Kidney (tissue), 14 donors: ENCODE results near the gene MX2. TPM values are rescaled to one million over a fixed set of nuclear protein-coding genes. Genes with fewer than 3 reads are reported as not detected.
A peak's percentile ranks its signal among the peaks of the same experiment; 100 is the strongest.

ENCODE experiments used
- DNase-seq, 5 donors: peaks; one replicate each; pipeline ENCODE4 v3.0.0-alpha.2; 2013 to 2020
- FAIRE-seq: peaks from 2 replicates; lab custom pipeline; 2012; peaks lifted over from hg19 to GRCh38; lab: Jason Lieb, UNC
- H3K27ac ChIP-seq, 2 donors: one replicate each; pipeline ENCODE4 v1.7.0; 2013; ENCODE audit warnings: low read depth in 2 of 2, low read length in 2 of 2, inconsistent platforms in 1 of 2
- H3K27me3 ChIP-seq: one replicate; pipeline ENCODE4 v1.7.1; 2013; ENCODE audit warnings: low read length, inconsistent platforms; ENCODE audit not compliant: control insufficient read depth, insufficient read depth
- H3K36me3 ChIP-seq, 3 donors: one replicate each; pipeline versions ENCODE4 v1.7.0 to v1.7.1; 2013; ENCODE audit warnings: low read length in 3 of 3, control low read depth in 1 of 3, inconsistent platforms in 1 of 3; ENCODE audit not compliant: insufficient read depth in 3 of 3, control insufficient read depth in 2 of 3
- H3K4me1 ChIP-seq, 3 donors: one replicate each; pipeline versions ENCODE4 v1.7.0 to v1.7.1; 2013; ENCODE audit warnings: low read length in 3 of 3, inconsistent platforms in 1 of 3, low read depth in 1 of 3; ENCODE audit not compliant: control insufficient read depth in 2 of 3, insufficient read depth in 2 of 3
- H3K4me3 ChIP-seq, 3 donors: one replicate each; pipeline versions ENCODE4 v1.7.0 to v1.8.1; 2013; ENCODE audit warnings: low read length in 3 of 3, control low read depth in 1 of 3, inconsistent platforms in 1 of 3
- H3K9ac ChIP-seq, 3 donors: one replicate each; pipeline versions ENCODE4 v1.7.0 to v1.7.1; 2013; ENCODE audit warnings: low read length in 3 of 3, control low read depth in 1 of 3, inconsistent platforms in 1 of 3
- H3K9me3 ChIP-seq, 3 donors: one replicate each; pipeline versions ENCODE4 v1.7.0 to v1.7.1; 2013; ENCODE audit warnings: low read length in 3 of 3, control low read depth in 1 of 3, inconsistent platforms in 1 of 3; ENCODE audit not compliant: control insufficient read depth in 2 of 3, insufficient read depth in 1 of 3
- intact Hi-C: fragments of 100-400 bp; cut with DNase I; formaldehyde crosslinking; loops from one replicate; pipeline ENCODE4 v1.11.1; 2022
- polyA plus RNA-seq: library from polyadenylated mRNA; stranded (reverse); fragments of 350-450 nt; fragmentation: Illumina TruSeq; extraction: RNeasy Lipid Tissue Mini Kit (QIAGEN cat#74804); gene quantifications from one replicate; pipeline ENCODE4 v1.2.3, GENCODE V29; 2014; ENCODE audit warnings: low read depth, low replicate concordance; ENCODE audit not compliant: insufficient read depth
- total RNA-seq: library from RNA; stranded (reverse); fragmentation: NEBNext Ultra II Directional; extraction: Animal tissue kit (Norgen Biotek cat#: 25700); gene quantifications from one replicate; pipeline ENCODE4 v1.2.1, GENCODE V29; 2021
- TF ChIP-seq, protein P1 (sequence below): IDR thresholded peaks from 3 replicates; pipeline ENCODE4 v1.5.1; 2012; ENCODE audit warnings: mild to moderate bottlenecking, moderate library complexity, borderline replicate concordance; ENCODE audit not compliant: insufficient read depth; ENCODE audit errors: extremely low read depth
- donor health status: control.
- donor health status: control.
- donor health status: control.
- donor health status: control.
- donor health status: control.
- donor health status: DM: yes; HTN: yes; CAD: no.
- donor health status: Normal renal cell carcinoma (clear cell type).

MX2 gene
- total and polyA plus RNA-seq, 2 donors from 2014 or later: 4.3 to 11.7 TPM

DNA sequence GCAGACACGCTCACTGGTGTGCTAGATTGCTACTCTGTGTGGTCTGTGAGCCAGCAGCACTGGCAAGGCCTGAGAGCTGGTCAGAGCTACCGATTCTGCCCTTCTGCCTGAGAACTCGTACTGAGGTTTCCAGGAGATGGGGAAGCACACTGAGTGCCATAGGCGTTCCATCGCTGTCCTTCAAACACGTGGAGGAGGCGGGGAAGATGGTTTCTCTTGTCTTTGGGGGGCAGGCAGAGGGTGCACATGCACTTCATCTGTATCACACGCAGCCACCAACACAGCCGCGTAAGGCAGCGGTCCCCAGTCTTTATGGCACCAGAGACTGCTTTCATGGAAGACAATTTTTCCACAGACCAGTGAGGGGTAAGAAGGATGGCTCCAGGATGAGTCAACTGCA, 40.4 kb downstream of the MX2 start:
- no peak overlapping the region for H3K9ac ChIP-seq
- H3K36me3 ChIP-seq: peaks cover 0 to 2% (median 0%) of the 10 kb centered on the region in 3 donors
- H3K27me3 ChIP-seq: no peaks in the 10 kb centered on the region
- H3K4me3 ChIP-seq: no peak overlapping the region
- no peaks in the 10 kb centered on the region for H3K4me1 ChIP-seq
- TF ChIP-seq, protein P1, sequence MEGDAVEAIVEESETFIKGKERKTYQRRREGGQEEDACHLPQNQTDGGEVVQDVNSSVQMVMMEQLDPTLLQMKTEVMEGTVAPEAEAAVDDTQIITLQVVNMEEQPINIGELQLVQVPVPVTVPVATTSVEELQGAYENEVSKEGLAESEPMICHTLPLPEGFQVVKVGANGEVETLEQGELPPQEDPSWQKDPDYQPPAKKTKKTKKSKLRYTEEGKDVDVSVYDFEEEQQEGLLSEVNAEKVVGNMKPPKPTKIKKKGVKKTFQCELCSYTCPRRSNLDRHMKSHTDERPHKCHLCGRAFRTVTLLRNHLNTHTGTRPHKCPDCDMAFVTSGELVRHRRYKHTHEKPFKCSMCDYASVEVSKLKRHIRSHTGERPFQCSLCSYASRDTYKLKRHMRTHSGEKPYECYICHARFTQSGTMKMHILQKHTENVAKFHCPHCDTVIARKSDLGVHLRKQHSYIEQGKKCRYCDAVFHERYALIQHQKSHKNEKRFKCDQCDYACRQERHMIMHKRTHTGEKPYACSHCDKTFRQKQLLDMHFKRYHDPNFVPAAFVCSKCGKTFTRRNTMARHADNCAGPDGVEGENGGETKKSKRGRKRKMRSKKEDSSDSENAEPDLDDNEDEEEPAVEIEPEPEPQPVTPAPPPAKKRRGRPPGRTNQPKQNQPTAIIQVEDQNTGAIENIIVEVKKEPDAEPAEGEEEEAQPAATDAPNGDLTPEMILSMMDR: no peak
- intact Hi-C loops: no loop called here
- DNase-seq (peak in 1 of 5 donors; percentile 12), FAIRE-seq (no peak)
- H3K27ac ChIP-seq: no peak overlapping the region
- no peaks in the 10 kb centered on the region for H3K9me3 ChIP-seq

DNA sequence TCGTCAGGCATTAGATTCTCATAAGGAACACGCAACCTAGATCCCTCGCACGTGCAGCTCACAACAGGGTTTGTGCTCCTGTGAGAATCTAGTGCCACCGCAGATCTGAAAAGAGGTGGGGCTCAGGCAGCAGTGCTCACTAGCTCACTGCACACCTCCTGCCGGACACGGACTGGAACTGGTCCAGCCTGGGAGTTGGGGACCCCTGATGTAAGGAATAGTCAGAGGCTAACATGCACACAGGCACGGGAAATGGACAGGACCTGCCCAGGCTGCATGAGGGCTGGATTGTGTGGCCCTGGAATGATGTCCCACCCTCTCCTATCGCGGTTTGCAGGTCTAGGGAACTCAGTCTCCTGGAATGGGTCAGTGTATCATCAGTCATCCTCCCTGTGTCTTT, 41.0 kb downstream of the MX2 start:
- TF ChIP-seq, protein P1: no peak
- peak in 1 of 5 donors; percentile 10 for DNase-seq
- Histone ChIP-seq H3K9me3 (no peaks in the 10 kb centered on the region), H3K4me1 (no peaks in the 10 kb centered on the region), H3K27me3 (no peaks in the 10 kb centered on the region), H3K9ac (no peak overlapping the region), H3K4me3 (no peak overlapping the region), H3K27ac (no peak overlapping the region), H3K36me3 (peaks cover 0 to 2% (median 0%) of the 10 kb centered on the region in 3 donors)
- FAIRE-seq: no peak
- intact Hi-C loops: no loop called here

DNA sequence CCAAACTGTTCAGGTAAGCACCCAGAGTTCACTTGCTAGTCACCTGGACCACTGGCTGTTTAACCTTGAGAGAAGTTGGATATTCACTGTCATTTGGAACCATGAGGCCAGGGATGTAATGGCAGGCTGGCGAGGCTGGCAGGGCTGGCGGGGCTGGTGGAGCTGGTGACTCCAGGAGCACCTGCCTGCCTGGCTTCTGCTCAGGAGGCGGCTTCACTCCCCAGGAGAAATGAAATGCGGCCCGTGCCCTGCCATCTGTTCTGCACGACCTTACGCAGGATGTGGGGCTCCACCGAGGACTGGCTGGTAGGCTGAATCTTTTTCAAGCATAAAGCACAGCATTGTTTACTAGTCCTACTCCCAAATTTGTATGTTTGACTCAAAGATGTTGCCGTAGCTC, 41.5 kb downstream of the MX2 start:
- H3K27me3 ChIP-seq: no peaks in the 10 kb centered on the region
- TF ChIP-seq, protein P1: no peak
- no peak overlapping the region for H3K9ac ChIP-seq
- H3K4me1 ChIP-seq: no peaks in the 10 kb centered on the region
- peaks cover 0 to 2% (median 0%) of the 10 kb centered on the region in 3 donors for H3K36me3 ChIP-seq
- no peaks in the 10 kb centered on the region for H3K9me3 ChIP-seq
- no peak overlapping the region for H3K4me3 ChIP-seq
- intact Hi-C loops: no loop called here
- DNase-seq (peak in 1 of 5 donors; percentile 28), FAIRE-seq (no peak)
- H3K27ac ChIP-seq: no peak overlapping the region

DNA sequence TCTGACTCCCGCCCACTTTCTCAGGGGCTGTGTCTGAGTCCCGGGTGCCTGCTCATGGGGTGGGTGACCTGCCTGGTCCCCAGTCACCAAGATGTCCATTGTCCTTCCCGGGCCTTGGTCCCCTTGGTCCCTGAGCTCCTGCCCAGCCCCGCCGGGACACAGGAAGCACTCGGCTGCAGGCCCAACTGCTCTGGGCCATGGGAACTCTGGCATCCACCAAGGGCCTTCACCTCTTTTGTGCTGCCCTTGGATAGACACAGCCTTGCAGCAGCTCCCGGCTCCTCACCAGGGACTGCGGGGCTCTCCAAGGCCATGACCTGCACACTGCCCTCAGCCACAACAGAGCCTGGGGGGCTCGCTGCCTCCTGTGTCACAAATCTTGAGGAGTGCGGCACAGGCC, 42.1 kb downstream of the MX2 start:
- peaks cover 0 to 3% (median 0%) of the 10 kb centered on the region in 3 donors for H3K36me3 ChIP-seq
- H3K27ac ChIP-seq: no peak overlapping the region
- DNase-seq: peak in 1 of 5 donors; percentile 24
- FAIRE-seq: no peak
- no peaks in the 10 kb centered on the region for H3K9me3 ChIP-seq
- H3K27me3 ChIP-seq: no peaks in the 10 kb centered on the region
- no peak overlapping the region for H3K4me3 ChIP-seq
- TF ChIP-seq, protein P1: no peak
- H3K9ac ChIP-seq: no peak overlapping the region
- intact Hi-C loops: no loop called here
- H3K4me1 ChIP-seq: no peaks in the 10 kb centered on the region
